Ishikawa (cell line): ENCODE results near the gene KLHDC7B.

ENCODE experiments used
- CEBPB ChIP-seq: IDR thresholded peaks from 2 replicates; pipeline ENCODE4 v1.6.1; 2012
- CREB1 ChIP-seq: IDR thresholded peaks from 2 replicates; pipeline ENCODE4 v1.6.1; 2012; ENCODE audit warnings: low read depth
- EGR1 ChIP-seq: IDR thresholded peaks from 2 replicates; pipeline ENCODE4 v1.6.1; 2012
- EP300 ChIP-seq: IDR thresholded peaks from 2 replicates; pipeline ENCODE4 v1.6.1; 2012; ENCODE audit warnings: borderline replicate concordance
- FOXM1 ChIP-seq: IDR thresholded peaks from 2 replicates; pipeline ENCODE4 v1.6.1; 2012; ENCODE audit warnings: low read depth, borderline replicate concordance
- NFIC ChIP-seq: IDR thresholded peaks from 2 replicates; pipeline ENCODE4 v1.6.1; 2012
- RAD21 ChIP-seq: IDR thresholded peaks from 2 replicates; pipeline ENCODE4 v1.6.1; 2012; ENCODE audit warnings: low read depth
- TAF1 ChIP-seq: IDR thresholded peaks from 2 replicates; pipeline ENCODE4 v1.6.1; 2012; ENCODE audit warnings: low read depth, mild to moderate bottlenecking
- TCF12 ChIP-seq: IDR thresholded peaks from 2 replicates; pipeline ENCODE4 v1.6.1; 2012; ENCODE audit warnings: low read depth
- TEAD4 ChIP-seq: IDR thresholded peaks from 2 replicates; pipeline ENCODE4 v1.6.1; 2012
- YY1 ChIP-seq: IDR thresholded peaks from 2 replicates; pipeline ENCODE4 v1.6.1; 2012; ENCODE audit warnings: low read depth
- ZBTB7A ChIP-seq: IDR thresholded peaks from 2 replicates; pipeline ENCODE4 v1.6.1; 2012; ENCODE audit warnings: low read depth
- TF ChIP-seq, protein P1 (sequence below): IDR thresholded peaks from 2 replicates; pipeline ENCODE4 v1.6.1; 2012
- TF ChIP-seq, protein P2 (sequence below): IDR thresholded peaks from 2 replicates; pipeline ENCODE4 v1.6.1; 2012
- TF ChIP-seq, protein P3 (sequence below): IDR thresholded peaks from 2 replicates; pipeline ENCODE4 v1.6.1; 2012; ENCODE audit warnings: low read depth, mild to moderate bottlenecking

Gene KLHDC7B

DNA sequence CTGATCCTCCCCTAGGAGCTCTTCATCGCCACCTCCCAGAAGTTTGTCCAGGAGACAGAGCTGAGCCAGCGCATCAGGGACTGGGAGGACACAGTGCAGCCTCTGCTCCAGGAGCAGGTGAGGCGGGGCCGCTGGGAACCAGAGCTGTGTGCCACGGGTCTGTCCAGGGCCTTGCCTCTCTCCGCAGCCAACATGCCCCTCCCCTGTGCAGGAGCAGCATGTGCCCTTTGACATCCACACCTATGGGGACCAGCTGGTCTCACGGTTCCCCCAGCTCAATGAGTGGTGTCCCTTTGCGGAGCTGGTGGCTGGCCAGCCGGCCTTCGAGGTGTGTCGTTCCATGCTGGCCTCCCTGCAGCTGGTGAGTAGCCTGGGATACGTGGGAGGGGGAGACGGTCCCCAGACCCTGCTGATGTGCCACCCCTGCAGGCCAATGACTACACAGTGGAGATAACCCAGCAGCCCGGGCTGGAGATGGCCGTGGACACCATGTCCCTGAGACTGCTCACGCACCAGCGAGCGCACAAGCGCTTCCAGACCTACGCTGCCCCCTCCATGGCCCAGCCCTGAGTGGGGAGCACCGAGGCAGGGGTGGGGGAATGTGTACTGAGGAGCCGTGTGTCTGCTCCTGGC, 22.8 kb upstream of the KLHDC7B start:
- TF ChIP-seq YY1 = no peak
- no peak for TF ChIP-seq CEBPB
- TF ChIP-seq, protein P1, sequence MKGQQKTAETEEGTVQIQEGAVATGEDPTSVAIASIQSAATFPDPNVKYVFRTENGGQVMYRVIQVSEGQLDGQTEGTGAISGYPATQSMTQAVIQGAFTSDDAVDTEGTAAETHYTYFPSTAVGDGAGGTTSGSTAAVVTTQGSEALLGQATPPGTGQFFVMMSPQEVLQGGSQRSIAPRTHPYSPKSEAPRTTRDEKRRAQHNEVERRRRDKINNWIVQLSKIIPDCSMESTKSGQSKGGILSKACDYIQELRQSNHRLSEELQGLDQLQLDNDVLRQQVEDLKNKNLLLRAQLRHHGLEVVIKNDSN = no peak
- TF ChIP-seq TCF12 = no peak
- TF ChIP-seq, protein P2, sequence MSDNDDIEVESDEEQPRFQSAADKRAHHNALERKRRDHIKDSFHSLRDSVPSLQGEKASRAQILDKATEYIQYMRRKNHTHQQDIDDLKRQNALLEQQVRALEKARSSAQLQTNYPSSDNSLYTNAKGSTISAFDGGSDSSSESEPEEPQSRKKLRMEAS = no peak
- TF ChIP-seq NFIC = no peak
- TF ChIP-seq TAF1 = no peak
- TF ChIP-seq FOXM1 = no peak
- TF ChIP-seq TEAD4 = no peak
- no peak for TF ChIP-seq CREB1
- TF ChIP-seq EP300 = no peak
- TF ChIP-seq EGR1 = no peak
- TF ChIP-seq ZBTB7A = no peak
- TF ChIP-seq, protein P3, sequence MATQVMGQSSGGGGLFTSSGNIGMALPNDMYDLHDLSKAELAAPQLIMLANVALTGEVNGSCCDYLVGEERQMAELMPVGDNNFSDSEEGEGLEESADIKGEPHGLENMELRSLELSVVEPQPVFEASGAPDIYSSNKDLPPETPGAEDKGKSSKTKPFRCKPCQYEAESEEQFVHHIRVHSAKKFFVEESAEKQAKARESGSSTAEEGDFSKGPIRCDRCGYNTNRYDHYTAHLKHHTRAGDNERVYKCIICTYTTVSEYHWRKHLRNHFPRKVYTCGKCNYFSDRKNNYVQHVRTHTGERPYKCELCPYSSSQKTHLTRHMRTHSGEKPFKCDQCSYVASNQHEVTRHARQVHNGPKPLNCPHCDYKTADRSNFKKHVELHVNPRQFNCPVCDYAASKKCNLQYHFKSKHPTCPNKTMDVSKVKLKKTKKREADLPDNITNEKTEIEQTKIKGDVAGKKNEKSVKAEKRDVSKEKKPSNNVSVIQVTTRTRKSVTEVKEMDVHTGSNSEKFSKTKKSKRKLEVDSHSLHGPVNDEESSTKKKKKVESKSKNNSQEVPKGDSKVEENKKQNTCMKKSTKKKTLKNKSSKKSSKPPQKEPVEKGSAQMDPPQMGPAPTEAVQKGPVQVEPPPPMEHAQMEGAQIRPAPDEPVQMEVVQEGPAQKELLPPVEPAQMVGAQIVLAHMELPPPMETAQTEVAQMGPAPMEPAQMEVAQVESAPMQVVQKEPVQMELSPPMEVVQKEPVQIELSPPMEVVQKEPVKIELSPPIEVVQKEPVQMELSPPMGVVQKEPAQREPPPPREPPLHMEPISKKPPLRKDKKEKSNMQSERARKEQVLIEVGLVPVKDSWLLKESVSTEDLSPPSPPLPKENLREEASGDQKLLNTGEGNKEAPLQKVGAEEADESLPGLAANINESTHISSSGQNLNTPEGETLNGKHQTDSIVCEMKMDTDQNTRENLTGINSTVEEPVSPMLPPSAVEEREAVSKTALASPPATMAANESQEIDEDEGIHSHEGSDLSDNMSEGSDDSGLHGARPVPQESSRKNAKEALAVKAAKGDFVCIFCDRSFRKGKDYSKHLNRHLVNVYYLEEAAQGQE = no peak

DNA sequence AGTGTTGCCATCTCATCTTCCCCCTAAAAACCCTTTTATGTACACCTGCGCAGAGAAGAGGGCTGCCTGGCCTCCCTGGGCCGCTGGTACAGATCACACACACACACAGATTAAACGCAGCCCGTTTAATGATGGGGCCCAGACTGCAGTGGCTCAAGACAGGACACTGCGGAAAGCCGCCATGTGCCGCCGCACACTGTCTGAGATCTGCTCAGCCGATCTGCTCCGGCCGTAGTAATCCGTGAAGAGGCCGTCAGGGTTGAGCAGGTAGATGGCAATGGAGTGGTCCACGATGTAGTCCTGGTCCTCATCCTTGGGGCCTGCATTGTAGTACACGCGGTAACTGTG, 22.3 kb upstream of the KLHDC7B start:
- no peak for TF ChIP-seq TAF1
- no peak for TF ChIP-seq NFIC

DNA sequence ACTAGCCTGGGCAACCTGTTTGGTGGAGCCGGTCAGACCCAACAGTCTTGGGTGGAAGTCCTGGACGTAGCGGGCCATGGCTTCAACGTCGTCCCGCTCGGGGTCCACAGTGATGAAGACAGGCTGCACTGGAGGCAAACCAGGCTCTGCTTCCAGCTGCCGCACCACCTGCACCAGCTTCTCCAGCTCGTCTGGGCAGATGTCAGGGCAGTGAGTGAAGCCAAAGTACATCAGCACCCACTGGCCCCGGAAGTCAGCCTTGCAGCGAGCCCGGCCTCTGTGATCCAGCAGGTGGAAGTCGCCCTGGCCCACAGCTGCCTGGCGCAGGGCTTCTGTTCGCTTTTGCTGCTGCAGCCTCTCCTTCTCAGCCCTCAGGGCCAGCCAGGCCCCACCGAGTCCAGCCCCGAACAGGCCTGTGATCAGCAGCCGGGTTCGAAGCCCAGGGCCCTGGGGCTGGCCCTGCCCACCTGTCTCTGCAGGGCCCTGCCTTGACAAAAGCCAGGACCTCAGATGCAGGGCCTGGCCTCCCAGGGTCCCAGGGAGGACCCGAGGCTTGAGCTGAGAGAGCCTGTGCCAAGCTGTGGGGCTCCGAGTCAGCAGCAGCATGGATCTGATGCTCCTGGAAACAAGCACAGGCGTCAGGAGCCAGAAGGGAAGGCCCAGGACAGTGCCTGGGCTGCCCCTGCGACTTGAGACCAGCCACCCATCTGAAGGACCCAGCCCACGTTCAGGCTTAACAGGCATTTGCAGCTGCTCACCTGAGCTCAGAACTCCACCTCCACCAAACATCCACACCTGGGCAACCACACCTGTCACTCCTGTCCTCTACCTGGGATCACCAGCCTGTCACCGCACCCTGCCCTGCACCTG, 21.7 kb upstream of the KLHDC7B start:
- TF ChIP-seq TCF12 (no peak), NFIC (no peak), ZBTB7A (no peak), EP300 (no peak), FOXM1 (no peak), TEAD4 (no peak), EGR1 (no peak), CEBPB (no peak)
- TF ChIP-seq, protein P2 = no peak
- TF ChIP-seq, protein P1 = no peak

DNA sequence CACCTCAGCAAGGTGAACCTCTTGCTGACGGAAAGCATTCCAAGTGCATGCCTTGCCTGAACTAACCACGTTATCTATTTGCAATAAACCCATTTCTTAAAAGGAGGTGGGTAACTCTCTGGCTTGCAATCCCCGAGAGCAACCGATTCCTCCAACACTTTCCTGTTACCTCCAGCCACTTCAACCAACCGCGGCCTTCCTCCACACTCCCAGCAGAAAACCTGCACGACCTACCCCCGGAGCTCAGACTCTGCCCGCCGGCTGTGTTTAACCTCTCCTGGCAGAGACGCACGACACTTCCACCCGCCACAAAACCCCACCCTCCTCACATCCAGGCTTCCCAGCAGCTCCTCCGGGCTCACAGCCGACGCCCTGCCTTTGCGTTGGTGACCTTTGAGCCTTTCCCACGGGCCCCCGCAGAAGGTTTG, 21.0 kb upstream of the KLHDC7B start:
- TF ChIP-seq EGR1 = no peak
- TF ChIP-seq, protein P2 = no peak
- TF ChIP-seq RAD21 = no peak
- TF ChIP-seq NFIC = no peak
- TF ChIP-seq, protein P1 = no peak
- no peak for TF ChIP-seq ZBTB7A
- TF ChIP-seq TAF1 = no peak
- TF ChIP-seq, protein P3 = no peak
- TF ChIP-seq TCF12 = no peak
- no peak for TF ChIP-seq CEBPB
- TF ChIP-seq YY1 = no peak
- no peak for TF ChIP-seq CREB1
- no peak for TF ChIP-seq FOXM1
- no peak for TF ChIP-seq EP300
- TF ChIP-seq TEAD4 = no peak
